Right ventricle myocardium inferior (tissue), 1 donor: ENCODE results near the gene UMPS. TPM values are rescaled to one million over a fixed set of nuclear protein-coding genes. Genes with fewer than 3 reads are reported as not detected.

Source experiments
- ATAC-seq: fragments of 200-7000 bp; cut with Tn5 transposase; one replicate; pipeline ENCODE4 v1.9.1; 2020; ENCODE audit warnings: mild to moderate bottlenecking, moderate library complexity
- DNase-seq: peaks from one replicate; pipeline ENCODE4 v3.0.0; 2021; ENCODE audit errors: missing footprints
- intact Hi-C: fragments of 100-400 bp; cut with DNase I; formaldehyde crosslinking; loops from one replicate; pipeline ENCODE4 v1.11.0; 2022
- total RNA-seq: library from RNA; stranded (reverse); fragmentation: NEBNext Ultra II Directional; extraction: Animal tissue kit (Norgen Biotek cat#: 25700); gene quantifications from one replicate; pipeline ENCODE4 v1.2.1, GENCODE V29; 2021
- donor health status: DM: no; HTN: yes; CAD: no; lungs with severe emphysema.

Gene UMPS
- total RNA-seq, 1 donor from 2014 or later = 9.4 TPM

GRCh38 chr3:124760601-124761000 is 30.3 kb downstream of the UMPS start:
- ATAC-seq = peak; percentile 77
- intact Hi-C loops = loop anchor here (5.0 kb wide), 2 partner anchors 42 to 407 kb away; no protein-coding TSS in a partner anchor
- DNase-seq = no peak

DNA sequence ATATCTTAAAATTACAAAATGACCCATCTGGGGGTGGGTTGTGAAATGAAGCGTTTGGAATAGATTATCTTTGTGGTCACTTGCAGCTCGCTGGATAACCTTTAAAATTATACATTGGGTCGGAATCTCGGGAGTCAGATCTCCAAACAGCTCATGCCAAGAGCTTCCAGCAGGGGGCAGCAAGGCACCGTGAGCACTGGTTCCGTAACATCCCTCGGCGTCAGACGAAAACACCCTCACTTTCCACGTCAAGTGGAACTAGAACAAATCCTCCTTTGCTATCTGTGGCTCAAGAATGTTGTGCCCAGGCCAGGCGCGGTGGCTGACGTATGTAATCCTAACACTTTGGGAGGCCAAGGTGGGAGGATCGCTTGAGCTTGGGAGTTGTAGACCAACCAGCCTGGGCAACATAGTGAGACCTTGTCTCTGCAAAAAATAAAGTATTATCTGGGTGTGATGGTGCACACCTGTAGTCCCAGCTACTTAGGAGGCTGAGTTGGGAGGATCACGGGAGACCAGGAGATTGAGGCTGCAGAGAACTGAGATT is 31.1 kb downstream of the UMPS start:
- intact Hi-C loops = loop anchor here (1.0 to 5.0 kb wide), 3 partner anchors 41 to 406 kb away; no protein-coding TSS in a partner anchor
- ATAC-seq (peak; percentile 88), DNase-seq (peak; percentile 92)

GRCh38 chr3:124761935-124762660 is 31.8 kb downstream of the UMPS start:
- no peak for ATAC-seq
- intact Hi-C loops = loop anchor here (1.0 to 5.0 kb wide), 3 partner anchors 40 to 405 kb away; no protein-coding TSS in a partner anchor
- DNase-seq = no peak

GRCh38 chr3:124762661-124763011 is 32.4 kb downstream of the UMPS start:
- ATAC-seq (no peak), DNase-seq (no peak)
- intact Hi-C loops = loop anchor here (5.0 kb wide), 2 partner anchors 40 to 405 kb away; no protein-coding TSS in a partner anchor

DNA sequence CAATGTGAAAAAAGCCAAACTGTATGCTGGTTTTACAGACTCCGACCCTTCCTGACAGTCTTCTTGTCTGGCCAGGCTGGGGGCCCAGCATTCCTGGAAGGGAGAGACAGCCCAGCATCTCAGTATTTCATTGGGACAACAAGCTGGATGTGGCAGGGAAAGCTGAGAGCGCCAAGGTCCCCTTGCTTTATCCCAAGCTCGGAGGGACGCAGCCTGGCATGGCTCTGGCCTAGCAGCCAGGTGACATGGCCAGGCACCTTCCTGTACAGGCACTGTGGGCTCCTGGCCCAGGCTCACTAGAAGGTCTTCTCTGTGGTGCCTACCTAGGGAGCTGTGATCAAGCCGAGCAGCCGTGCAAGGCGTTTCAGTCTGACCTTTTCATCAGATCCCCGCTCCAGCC is 33.0 kb downstream of the UMPS start:
- intact Hi-C loops = loop anchor here (5.0 kb wide), 2 partner anchors 39 to 404 kb away; no protein-coding TSS in a partner anchor
- ATAC-seq = no peak
- DNase-seq = no peak

DNA sequence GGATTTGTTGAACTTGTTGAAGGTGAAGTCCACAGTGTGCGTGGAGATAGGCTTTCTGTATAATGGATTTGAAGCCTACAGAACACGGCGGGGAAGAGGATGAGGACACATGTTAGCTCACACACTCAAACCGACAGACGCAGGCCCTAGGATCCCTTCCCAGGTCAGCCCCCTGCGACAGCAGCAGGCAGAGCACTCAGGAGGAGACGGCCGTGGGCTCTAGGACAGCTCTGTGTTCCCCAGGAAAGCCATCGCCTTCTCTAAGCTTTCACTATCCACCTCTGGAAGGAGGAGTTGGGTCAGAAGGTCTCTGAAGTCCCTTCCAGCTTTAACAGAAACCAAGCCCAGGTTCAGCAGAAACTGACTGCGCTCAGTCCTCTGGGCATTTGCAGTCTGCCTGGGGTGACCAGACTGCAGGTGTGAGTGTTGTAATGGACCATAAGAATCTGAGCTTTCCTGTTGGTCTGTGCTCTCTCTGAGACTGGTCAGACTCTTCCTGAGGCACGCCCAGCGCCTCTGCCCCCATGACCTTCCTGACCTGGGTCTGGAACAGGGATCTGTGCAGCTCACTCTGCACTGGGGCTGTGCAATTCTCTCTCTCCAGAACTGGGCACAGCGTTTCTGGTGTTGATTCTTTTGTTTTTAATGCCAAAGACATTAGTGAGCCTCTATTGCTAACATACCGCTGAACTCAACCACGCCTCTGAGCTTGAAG is 33.5 kb downstream of the UMPS start:
- DNase-seq = no peak
- intact Hi-C loops = loop anchor here (5.0 kb wide), 2 partner anchors 38 to 404 kb away; no protein-coding TSS in a partner anchor
- no peak for ATAC-seq

GRCh38 chr3:124764746-124765145 is 34.5 kb downstream of the UMPS start:
- ATAC-seq (no peak), DNase-seq (no peak)
- intact Hi-C loops = loop anchor here (5.0 kb wide), 2 partner anchors 38 to 403 kb away; no protein-coding TSS in a partner anchor

DNA sequence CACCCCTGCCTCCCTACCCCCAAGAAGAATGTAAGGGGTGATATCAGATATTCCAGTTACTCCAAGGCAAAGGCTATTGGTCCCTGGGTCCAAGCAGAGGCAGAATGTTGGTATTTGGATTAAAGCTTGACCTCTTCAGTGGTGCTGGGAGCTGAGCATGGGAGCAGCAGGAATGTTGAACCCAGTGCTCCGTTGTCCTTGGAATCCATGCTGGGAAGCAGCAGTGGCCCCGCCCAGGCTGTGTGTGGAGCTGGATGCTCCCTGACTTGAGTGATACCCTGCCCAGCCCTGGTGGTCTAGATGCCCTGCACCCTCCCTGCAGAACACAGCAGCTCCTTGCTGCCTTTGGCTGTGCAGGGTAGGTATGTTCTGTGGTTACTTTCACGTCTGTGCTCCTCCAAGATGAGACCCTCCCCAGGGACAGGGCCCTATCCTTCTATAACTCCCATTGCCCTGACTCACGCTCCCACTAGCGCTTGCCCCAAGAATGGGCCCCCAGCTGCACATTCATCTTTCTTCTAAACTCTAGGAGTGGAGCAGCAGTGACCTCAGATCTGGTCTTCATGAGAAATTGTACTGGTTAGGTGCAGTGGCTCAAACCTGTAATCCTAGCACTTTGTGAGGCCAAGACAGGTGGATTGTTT is 35.1 kb downstream of the UMPS start:
- intact Hi-C loops = no loop called here
- ATAC-seq (no peak), DNase-seq (no peak)

GRCh38 chr3:124766113-124767095 is 36.2 kb downstream of the UMPS start:
- no peak for ATAC-seq
- intact Hi-C loops = no loop called here
- DNase-seq = no peak

- no peak for DNase-seq
- ATAC-seq = no peak
- intact Hi-C loops = no loop called here
Measured at GRCh38 chr3:124767264-124767663, 37.0 kb downstream of the UMPS start.

DNA sequence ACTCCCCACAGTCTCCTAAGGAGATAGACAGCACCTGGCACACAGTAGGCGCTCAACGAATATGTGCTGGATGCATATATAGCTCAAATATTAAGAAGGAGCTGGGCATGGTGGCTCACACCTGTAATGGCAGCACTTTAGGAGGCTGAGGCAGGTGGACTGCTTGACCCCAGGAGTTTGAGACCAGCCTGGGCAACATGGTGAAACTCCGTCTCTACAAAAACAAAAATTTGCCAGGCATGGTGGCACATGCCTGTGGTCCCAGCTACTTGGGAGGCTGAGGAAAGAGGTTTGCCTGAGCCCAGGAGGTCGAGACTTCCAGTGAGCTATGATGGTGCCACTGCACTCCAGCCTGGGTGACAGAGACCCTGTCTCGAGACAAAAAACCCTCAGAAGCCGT is 37.4 kb downstream of the UMPS start:
- no peak for ATAC-seq
- intact Hi-C loops = no loop called here
- no peak for DNase-seq

GRCh38 chr3:124768812-124769211 is 38.6 kb downstream of the UMPS start:
- intact Hi-C loops = no loop called here
- no peak for DNase-seq
- ATAC-seq = no peak

- ATAC-seq (no peak), DNase-seq (no peak)
- intact Hi-C loops = no loop called here
Measured at GRCh38 chr3:124769462-124769861, 39.2 kb downstream of the UMPS start.

- intact Hi-C loops = loop anchor here (5.0 kb wide), 1 partner anchor 42 kb away; no protein-coding TSS in a partner anchor
- peak; percentile 58 for ATAC-seq
- no peak for DNase-seq
Measured at GRCh38 chr3:124770336-124771082, 40.3 kb downstream of the UMPS start.

GRCh38 chr3:124771083-124771445 is 40.8 kb downstream of the UMPS start:
- DNase-seq (no peak), ATAC-seq (no peak)
- intact Hi-C loops = loop anchor here (5.0 kb wide), 1 partner anchor 41 kb away; no protein-coding TSS in a partner anchor

DNA sequence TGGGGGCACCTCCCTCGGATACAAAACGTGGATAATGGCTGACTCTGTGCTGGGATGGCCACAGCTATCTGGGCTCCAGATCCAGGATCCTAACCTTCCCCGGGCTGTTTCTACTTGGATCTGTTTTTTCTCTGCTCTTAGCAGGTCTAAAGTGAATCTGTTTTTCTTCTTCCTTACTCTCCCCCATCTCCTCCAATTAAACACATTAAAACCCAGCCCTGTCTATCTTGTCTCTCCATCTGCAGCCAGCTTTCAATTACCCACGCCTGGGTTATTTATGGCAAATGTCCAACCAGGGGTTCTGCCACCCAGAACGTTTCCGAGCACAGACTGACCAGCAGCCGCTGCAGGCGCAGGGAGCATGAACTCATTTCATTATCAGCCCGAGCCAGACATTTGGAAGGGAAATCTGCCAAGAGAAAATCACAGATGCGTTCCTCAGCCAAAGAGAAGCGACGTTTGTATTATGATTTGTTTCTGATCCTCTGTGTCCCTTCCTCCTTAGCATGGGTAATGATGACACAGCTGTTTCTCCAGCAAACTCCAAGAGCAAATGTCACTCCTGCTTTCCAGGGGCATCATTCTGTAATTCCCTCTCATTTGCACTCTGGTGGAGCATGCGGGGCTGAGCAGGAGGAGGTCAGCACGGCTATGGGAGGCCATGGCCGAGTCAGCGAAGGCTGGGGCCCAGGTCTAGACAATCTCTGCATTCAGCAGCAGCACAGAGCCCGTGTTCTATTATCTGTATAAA is 42.0 kb downstream of the UMPS start:
- no peak for DNase-seq
- peak; percentile 44 for ATAC-seq
- intact Hi-C loops = loop anchor here (2.0 to 5.0 kb wide), 2 partner anchors 40 to 115 kb away; partner anchors contain the start of gene ITGB5
